Karpas-422 (cell line): ENCODE results near the gene SGMS1. TPM values are rescaled to one million over a fixed set of nuclear protein-coding genes. Genes with fewer than 3 reads are reported as not detected.

Experiments used
- DNase-seq: peaks from one replicate; pipeline ENCODE4 v3.0.0-alpha.2; 2015
- H2AFZ ChIP-seq: fragments of 200-600 bp; sonication (generic); 2 replicates; pipeline ENCODE4 v1.6.1; 2014; ENCODE audit warnings: antibody characterized with exemption, low read length, mixed read lengths
- H3K27ac ChIP-seq: fragments of 200-600 bp; sonication (generic); 2 replicates; pipeline ENCODE4 v1.5.1; 2014; ENCODE audit warnings: mild to moderate bottlenecking, low read length, moderate library complexity
- H3K27me3 ChIP-seq: fragments of 200-600 bp; sonication (generic); 2 replicates; pipeline ENCODE4 v1.6.1; 2014; ENCODE audit warnings: low read length, mixed read lengths
- H3K36me3 ChIP-seq: fragments of 200-600 bp; sonication (generic); 2 replicates; pipeline ENCODE4 v1.6.1; 2014; ENCODE audit warnings: low read length, mixed read lengths; ENCODE audit not compliant: insufficient read depth
- H3K4me1 ChIP-seq: fragments of 200-600 bp; sonication (generic); 2 replicates; pipeline ENCODE4 v1.6.1; 2014; ENCODE audit warnings: mild to moderate bottlenecking, low read length, mixed read lengths
- H3K4me2 ChIP-seq: fragments of 200-600 bp; sonication (generic); 2 replicates; pipeline ENCODE4 v1.6.1; 2014; ENCODE audit warnings: low read length, low read depth, mild to moderate bottlenecking; ENCODE audit not compliant: poor library complexity, severe bottlenecking
- H3K4me3 ChIP-seq: fragments of 200-600 bp; sonication (generic); 2 replicates; pipeline ENCODE4 v1.5.1; 2014; ENCODE audit warnings: mild to moderate bottlenecking, antibody characterized with exemption, low read length, mixed read lengths
- H3K79me2 ChIP-seq: fragments of 200-600 bp; sonication (generic); 2 replicates; pipeline ENCODE4 v1.6.1; 2014; ENCODE audit warnings: mild to moderate bottlenecking, low read length, mixed read lengths
- H3K9ac ChIP-seq: fragments of 200-600 bp; sonication (generic); 2 replicates; pipeline ENCODE4 v1.6.0; 2014; ENCODE audit warnings: low read length
- H3K9me2 ChIP-seq: fragments of 200-600 bp; sonication (generic), shearing (Covaris generic); replicated peaks from 2 replicates; pipeline ENCODE4 v1.6.0; 2014; ENCODE audit warnings: mild to moderate bottlenecking, low read length, moderate library complexity; ENCODE audit not compliant: insufficient read depth
- H3K9me3 ChIP-seq: fragments of 300-700, 200-600 bp; sonication (generic); 2 replicates; pipeline ENCODE4 v1.6.1; 2014; ENCODE audit warnings: low read length, mixed read lengths
- H4K20me1 ChIP-seq: fragments of 200-600 bp; sonication (generic); 2 replicates; pipeline ENCODE4 v1.6.1; 2014; ENCODE audit warnings: mild to moderate bottlenecking, antibody characterized with exemption, low read length, low read depth; ENCODE audit not compliant: insufficient read depth
- total RNA-seq: library from RNA; depleted of rRNA; stranded (reverse); fragments of >200 nt; shearing (Covaris generic); gene quantifications from 2 replicates; pipeline ENCODE4 v1.2.3, GENCODE V29; 2014; ENCODE audit warnings: low replicate concordance

The SGMS1 gene
- total RNA-seq, 1 experiment from 2014 or later = 2.9 TPM

DNA sequence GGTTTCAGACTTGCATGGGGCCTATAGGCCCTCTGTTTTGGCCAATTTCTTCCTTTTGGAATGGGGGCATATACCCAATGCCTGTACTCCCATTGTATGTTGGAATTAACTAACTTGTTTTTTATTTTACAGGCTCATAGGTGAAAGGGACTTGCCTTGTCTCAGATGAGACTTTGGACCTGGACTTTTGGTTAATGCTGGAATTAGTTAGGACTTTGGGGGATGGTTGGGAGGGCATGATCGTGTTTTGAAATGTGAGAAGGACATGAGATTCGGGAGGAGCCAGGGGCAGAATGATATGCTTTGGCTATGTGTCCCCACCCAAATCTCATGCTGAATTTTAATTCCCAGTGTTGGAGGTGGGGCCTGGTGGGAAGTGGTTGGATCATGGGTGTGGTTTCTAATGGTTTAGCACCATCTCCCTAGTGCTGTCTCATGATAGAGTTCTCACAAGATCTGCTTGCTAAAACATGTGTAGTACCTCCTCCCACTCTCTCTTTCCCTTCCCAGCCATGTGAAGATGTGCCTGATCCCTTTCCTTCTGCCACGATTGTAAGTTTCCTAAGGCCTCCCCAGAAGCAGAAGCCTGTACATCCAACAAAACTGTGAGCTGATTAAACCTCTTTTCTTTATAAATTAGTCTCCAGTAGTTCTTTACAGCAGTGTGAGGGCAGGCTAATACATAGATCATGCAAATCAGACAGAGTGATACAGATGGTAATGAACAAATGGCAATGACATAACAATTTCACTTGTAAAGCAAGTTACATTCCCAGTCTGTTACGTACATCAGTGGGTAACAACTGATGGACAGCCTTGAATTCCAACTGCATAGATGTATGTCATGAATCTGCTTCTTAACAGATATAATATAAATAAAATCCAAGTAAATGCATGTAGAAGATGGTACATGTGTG is 146.2 kb downstream of the SGMS1 start:
- Histone ChIP-seq H3K27ac (no peak overlapping the region), H2AFZ (no peak overlapping the region), H4K20me1 (no peaks in the 10 kb centered on the region), H3K36me3 (no peaks in the 10 kb centered on the region), H3K9me3 (no peaks in the 10 kb centered on the region), H3K9ac (no peak overlapping the region), H3K4me3 (no peak overlapping the region), H3K4me2 (no peak overlapping the region), H3K79me2 (no peaks in the 10 kb centered on the region), H3K9me2 (no peaks in the 10 kb centered on the region), H3K27me3 (no peaks in the 10 kb centered on the region), H3K4me1 (no peaks in the 10 kb centered on the region)
- no peak for DNase-seq

DNA sequence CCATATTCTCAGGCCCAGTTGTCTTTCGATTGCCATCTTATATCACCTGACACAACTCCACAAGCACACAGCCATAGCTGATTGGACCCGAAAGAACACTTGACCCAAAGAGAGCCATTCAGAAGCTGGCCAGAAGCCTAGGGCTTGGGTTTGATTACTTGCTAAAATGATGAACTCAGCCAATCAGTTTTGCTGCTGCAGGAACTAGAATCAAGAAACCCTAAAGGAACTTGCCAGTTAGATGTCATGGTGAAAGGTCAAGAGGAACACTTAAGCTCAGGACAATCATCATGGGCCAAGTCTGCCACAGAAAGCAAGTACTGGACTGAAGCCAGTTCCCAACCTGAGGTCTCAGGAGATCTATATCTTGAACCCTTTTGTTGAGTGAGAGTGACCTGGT is 150.0 kb downstream of the SGMS1 start:
- Histone ChIP-seq H3K36me3 (no peaks in the 10 kb centered on the region), H2AFZ (no peak overlapping the region), H3K27ac (no peak overlapping the region), H3K4me2 (no peak overlapping the region), H3K79me2 (no peaks in the 10 kb centered on the region), H3K9me2 (no peaks in the 10 kb centered on the region), H3K4me1 (no peaks in the 10 kb centered on the region), H4K20me1 (no peaks in the 10 kb centered on the region; the same call in 1 of the 2 replicates), H3K9me3 (no peaks in the 10 kb centered on the region), H3K4me3 (no peak overlapping the region), H3K27me3 (no peaks in the 10 kb centered on the region), H3K9ac (no peak overlapping the region)
- no peak for DNase-seq

DNA sequence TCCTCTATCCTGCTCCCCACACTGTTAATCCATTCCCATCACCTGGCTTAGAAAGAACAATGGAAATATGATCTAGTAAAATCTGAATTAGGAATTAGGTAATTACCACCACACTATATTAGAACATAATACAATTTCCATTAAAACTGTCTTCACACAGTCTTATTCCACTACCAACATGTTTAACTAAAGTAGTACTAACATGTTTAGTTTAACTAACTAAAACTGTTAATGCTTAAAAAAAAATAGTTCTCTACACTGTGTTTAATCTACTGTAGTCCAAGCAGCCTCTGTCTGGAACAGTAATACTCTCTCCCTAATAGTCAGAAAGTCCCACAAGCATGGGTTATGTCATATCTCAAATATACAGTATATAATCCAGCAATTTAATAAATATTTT is 150.8 kb downstream of the SGMS1 start:
- Histone ChIP-seq H3K9me2 (no peaks in the 10 kb centered on the region), H3K4me2 (no peak overlapping the region), H3K4me3 (no peak overlapping the region), H2AFZ (no peak overlapping the region), H3K27me3 (no peaks in the 10 kb centered on the region), H3K79me2 (no peaks in the 10 kb centered on the region), H3K9me3 (no peaks in the 10 kb centered on the region), H3K9ac (no peak overlapping the region), H3K27ac (no peak overlapping the region), H4K20me1 (no peaks in the 10 kb centered on the region; the same call in 1 of the 2 replicates), H3K4me1 (no peaks in the 10 kb centered on the region), H3K36me3 (no peaks in the 10 kb centered on the region)
- DNase-seq = no peak

DNA sequence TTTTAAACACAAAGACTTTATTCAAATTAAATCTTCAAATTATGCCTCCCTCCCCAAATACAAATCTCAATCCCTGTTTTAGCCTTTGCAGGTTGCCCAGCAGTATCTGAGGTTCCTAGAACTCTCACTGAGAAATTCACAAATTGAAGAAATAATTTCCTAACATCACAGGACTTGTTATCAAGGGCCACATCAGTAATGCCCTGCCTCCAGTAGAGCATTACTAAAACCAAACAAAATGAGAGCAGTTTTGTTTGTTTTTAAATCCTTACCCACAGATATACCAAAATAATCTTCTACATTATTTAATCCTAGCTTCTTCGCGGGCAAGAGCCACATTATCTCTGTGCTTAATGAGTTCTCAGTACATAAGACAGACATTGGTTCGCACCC is 152.2 kb downstream of the SGMS1 start:
- Histone ChIP-seq H3K36me3 (no peaks in the 10 kb centered on the region), H3K4me1 (no peaks in the 10 kb centered on the region), H3K9ac (no peak overlapping the region), H3K9me2 (no peaks in the 10 kb centered on the region), H3K27ac (no peak overlapping the region), H3K27me3 (no peaks in the 10 kb centered on the region), H2AFZ (no peak overlapping the region), H4K20me1 (no peaks in the 10 kb centered on the region; the same call in 1 of the 2 replicates), H3K79me2 (no peaks in the 10 kb centered on the region), H3K4me2 (no peak overlapping the region), H3K9me3 (no peaks in the 10 kb centered on the region), H3K4me3 (no peak overlapping the region)
- DNase-seq = no peak

DNA sequence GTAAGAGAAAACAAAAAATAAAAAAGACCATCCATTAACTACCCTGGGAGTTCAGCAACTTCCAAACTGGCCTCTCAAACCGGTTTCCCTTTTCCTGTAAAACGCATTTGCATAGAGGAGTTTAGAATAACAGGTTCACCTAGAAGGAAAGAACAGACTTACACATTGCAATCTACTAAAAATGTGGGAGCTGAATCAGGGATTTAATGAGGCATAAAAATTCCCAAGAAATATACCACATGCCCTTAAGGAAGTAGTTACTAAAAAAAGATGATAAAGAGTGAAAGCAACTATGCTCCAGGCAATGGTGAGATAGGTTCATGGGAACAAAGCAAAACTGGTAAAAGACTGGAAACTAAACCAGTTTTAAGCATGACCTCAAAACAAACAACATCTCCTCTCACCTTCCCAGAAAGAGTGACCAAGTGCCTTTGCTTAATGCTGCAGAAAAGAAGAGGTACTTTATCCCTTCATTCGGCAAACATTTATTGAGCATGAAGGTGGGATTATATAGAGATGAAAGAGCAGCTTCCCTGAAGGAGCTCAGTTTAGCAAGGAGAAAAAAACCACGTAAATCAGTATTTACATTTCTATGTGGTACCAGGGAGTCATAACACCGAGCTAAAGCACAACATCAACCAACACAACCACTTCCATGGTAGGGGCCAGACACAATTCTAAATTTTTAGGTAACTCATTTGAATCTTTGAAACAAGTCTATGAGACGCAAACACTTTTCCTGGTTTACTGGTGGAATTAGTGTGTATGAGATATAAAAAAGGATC is 152.8 kb downstream of the SGMS1 start:
- Histone ChIP-seq H3K4me2 (no peak overlapping the region), H2AFZ (no peak overlapping the region), H4K20me1 (no peaks in the 10 kb centered on the region; the same call in 1 of the 2 replicates), H3K9ac (no peak overlapping the region), H3K9me2 (no peaks in the 10 kb centered on the region), H3K9me3 (no peaks in the 10 kb centered on the region), H3K27me3 (no peaks in the 10 kb centered on the region), H3K4me1 (no peaks in the 10 kb centered on the region), H3K36me3 (no peaks in the 10 kb centered on the region), H3K4me3 (no peak overlapping the region), H3K27ac (no peak overlapping the region), H3K79me2 (no peaks in the 10 kb centered on the region)
- DNase-seq = no peak

DNA sequence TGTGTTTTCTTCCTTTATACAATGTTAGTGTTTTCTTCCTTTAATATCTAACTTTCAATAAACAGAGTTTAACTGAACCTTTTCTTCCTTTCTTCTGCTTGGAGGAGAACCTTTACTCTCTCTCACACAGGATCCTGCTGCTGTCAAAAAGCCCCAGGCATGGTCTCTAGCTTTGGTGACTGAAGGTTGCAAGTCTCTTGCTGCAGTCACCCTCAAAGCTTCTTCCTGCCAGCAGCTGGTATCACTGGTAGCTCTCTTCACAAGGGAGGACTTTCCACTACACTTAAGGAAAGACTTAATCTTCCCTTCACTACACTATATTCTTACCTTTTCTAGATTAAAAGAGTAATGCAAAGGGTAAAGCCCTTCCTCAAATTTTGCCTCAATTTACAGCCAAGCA is 153.4 kb downstream of the SGMS1 start:
- no peak overlapping the region for H3K4me2 ChIP-seq
- H3K27ac ChIP-seq = no peak overlapping the region
- H3K9me3 ChIP-seq = no peaks in the 10 kb centered on the region
- H3K4me1 ChIP-seq = no peaks in the 10 kb centered on the region
- no peaks in the 10 kb centered on the region for H3K9me2 ChIP-seq
- H3K9ac ChIP-seq = no peak overlapping the region
- H3K27me3 ChIP-seq = no peaks in the 10 kb centered on the region
- H4K20me1 ChIP-seq = no peaks in the 10 kb centered on the region; the same call in 1 of the 2 replicates
- H2AFZ ChIP-seq = no peak overlapping the region
- H3K79me2 ChIP-seq = no peaks in the 10 kb centered on the region
- no peak overlapping the region for H3K4me3 ChIP-seq
- H3K36me3 ChIP-seq = no peaks in the 10 kb centered on the region
- DNase-seq = no peak

DNA sequence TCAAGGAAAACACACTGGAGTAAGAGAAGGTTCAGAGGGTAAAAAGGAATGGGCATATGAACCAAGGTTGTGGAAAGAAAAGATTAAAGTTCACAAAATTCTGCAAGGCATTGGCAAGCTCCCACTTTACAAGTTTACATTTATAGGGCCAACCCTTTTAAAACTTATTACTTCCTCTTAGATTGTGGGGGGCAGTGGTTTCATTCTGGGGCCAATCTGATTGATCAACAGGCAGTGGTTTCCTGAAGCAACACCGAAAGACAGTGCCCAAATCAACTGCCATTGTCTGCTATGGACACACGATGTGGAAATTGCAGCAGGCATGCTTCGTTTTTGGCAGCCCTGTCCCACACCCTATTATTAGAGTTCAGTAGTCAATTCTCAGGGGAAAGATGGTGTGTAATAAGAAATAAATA is 154.0 kb downstream of the SGMS1 start:
- Histone ChIP-seq H3K4me2 (no peak overlapping the region), H3K4me3 (no peak overlapping the region), H3K36me3 (no peaks in the 10 kb centered on the region), H3K4me1 (no peaks in the 10 kb centered on the region), H3K9me3 (no peaks in the 10 kb centered on the region), H3K27ac (no peak overlapping the region), H3K79me2 (no peaks in the 10 kb centered on the region), H3K9me2 (no peaks in the 10 kb centered on the region), H3K27me3 (no peaks in the 10 kb centered on the region), H3K9ac (no peak overlapping the region), H2AFZ (no peak overlapping the region), H4K20me1 (no peaks in the 10 kb centered on the region; the same call in 1 of the 2 replicates)
- no peak for DNase-seq

DNA sequence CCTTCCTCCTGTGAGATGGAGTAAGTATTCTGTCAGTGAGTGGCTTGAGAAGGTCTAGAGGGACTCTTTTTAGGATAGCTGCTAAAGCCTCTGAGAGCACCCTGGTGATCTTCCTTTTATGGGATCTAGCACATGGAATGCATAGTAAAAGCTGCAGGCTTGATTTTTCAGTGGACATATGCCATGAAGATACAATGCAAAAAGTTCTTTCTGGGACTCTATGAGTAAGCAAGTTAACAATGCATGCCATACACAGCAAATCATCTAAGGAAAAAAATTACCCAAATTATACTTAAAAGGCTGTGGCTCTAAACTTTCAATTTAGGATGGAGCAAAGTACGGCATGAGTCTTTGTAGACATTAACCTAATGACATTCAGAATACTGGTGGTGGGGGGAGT is 154.5 kb downstream of the SGMS1 start:
- no peak overlapping the region for H3K27ac ChIP-seq
- H3K4me2 ChIP-seq = no peak overlapping the region

More for the DNA sequence above, 154.5 kb downstream of the SGMS1 start:
- H3K9me3 ChIP-seq = no peaks in the 10 kb centered on the region
- H3K4me1 ChIP-seq = no peaks in the 10 kb centered on the region
- no peak overlapping the region for H3K9ac ChIP-seq
- H3K27me3 ChIP-seq = no peaks in the 10 kb centered on the region
- no peaks in the 10 kb centered on the region for H3K36me3 ChIP-seq
- H3K4me3 ChIP-seq = no peak overlapping the region
- H2AFZ ChIP-seq = no peak overlapping the region
- H3K79me2 ChIP-seq = no peaks in the 10 kb centered on the region
- H4K20me1 ChIP-seq = no peaks in the 10 kb centered on the region; the same call in 1 of the 2 replicates
- no peak for DNase-seq
- H3K9me2 ChIP-seq = no peaks in the 10 kb centered on the region
